GM12878 (cell line): ENCODE measurements around the gene ATP6V1G2. TPM values are rescaled to one million over a fixed set of nuclear protein-coding genes. Genes with fewer than 3 reads are reported as not detected.

Experiments
- ATAC-seq: fragments of 200-7000 bp; cut with Tn5 transposase; 3 replicates; pipeline ENCODE4 v1.9.1; 2020; ENCODE audit warnings: mild to moderate bottlenecking, moderate library complexity
- BruUV-seq: library from RNA; stranded (reverse); fragments of 400-500 nt; replicated peaks from 2 replicates; lab custom pipeline; 2021; lab: Mats Ljungman, UMichigan
- CTCF ChIA-PET: fragments of 300-600 bp; sonication (Branson Sonifier 250); formaldehyde crosslinking; extraction: SDS; loops from one replicate; lab custom pipeline; 2021; ENCODE audit warnings: inconsistent platforms; lab: Yijun Ruan, JAX
- POLR2A ChIA-PET: fragments of 350-600 bp; formaldehyde crosslinking; extraction: SDS; loops from one replicate; lab custom pipeline; 2021; ENCODE audit warnings: inconsistent platforms; lab: Charles Lee
- RAD21 ChIA-PET: fragments of 300-600 bp; sonication (Branson Sonifier 250); formaldehyde crosslinking; loops from one replicate; lab custom pipeline; 2023; ENCODE audit warnings: antibody characterized with exemption; ENCODE audit not compliant: unreplicated experiment; lab: Charles Lee
- SMC1A ChIA-PET: fragments of 300-600 bp; sonication (Branson Sonifier 250); formaldehyde crosslinking; loops from one replicate; lab custom pipeline; 2023; ENCODE audit not compliant: unreplicated experiment, uncharacterized antibody; lab: Charles Lee
- DNase-seq: peaks from one replicate; pipeline ENCODE4 v3.0.0-alpha.2; 2011; ENCODE audit warnings: low read depth, low spot score
- FAIRE-seq: peaks from 3 replicates; lab custom pipeline; 2011; peaks lifted over from hg19 to GRCh38; lab: Jason Lieb, UNC
- H2AFZ ChIP-seq: 2 replicates; pipeline ENCODE4 v1.6.0; 2011; ENCODE audit warnings: low read depth, low read length, control low read depth; ENCODE audit not compliant: control insufficient read depth
- H3K27ac ChIP-seq: 2 replicates; pipeline ENCODE4 v1.5.1; 2011; ENCODE audit warnings: control low read depth; ENCODE audit not compliant: control insufficient read depth, insufficient read depth
- H3K27me3 ChIP-seq, 2 experiments: replicated peaks in 1 of 2; 2 replicates each; pipeline versions ENCODE4 v1.6.0 to v1.6.1; 2011; ENCODE audit warnings: low read length in 1 of 2; ENCODE audit not compliant: control insufficient read depth in 2 of 2, insufficient read depth in 2 of 2
- H3K36me3 ChIP-seq, 2 experiments: 2 replicates each; pipeline ENCODE4 v1.5.1; 2011; ENCODE audit warnings: low read length in 1 of 2; ENCODE audit not compliant: control insufficient read depth in 2 of 2, insufficient read depth in 2 of 2
- H3K4me1 ChIP-seq: 2 replicates; pipeline ENCODE4 v1.6.1; 2011; ENCODE audit warnings: mild to moderate bottlenecking, low read length, moderate library complexity, mixed read lengths; ENCODE audit not compliant: control insufficient read depth, insufficient read depth
- H3K4me2 ChIP-seq: 2 replicates; pipeline ENCODE4 v1.6.0; 2011; ENCODE audit warnings: control low read depth; ENCODE audit not compliant: control insufficient read depth, insufficient read depth
- H3K4me3 ChIP-seq: fragments of 200-600 bp; sonication (generic); 2 replicates; pipeline ENCODE4 v1.5.1; 2016
- H3K79me2 ChIP-seq: 2 replicates; pipeline ENCODE4 v1.6.0; 2011; ENCODE audit warnings: low read length; ENCODE audit not compliant: control insufficient read depth, insufficient read depth
- H3K9ac ChIP-seq: 2 replicates; pipeline ENCODE4 v1.8.0; 2011; ENCODE audit warnings: low read length, control low read depth, mixed read lengths; ENCODE audit not compliant: control insufficient read depth, insufficient read depth
- H3K9me3 ChIP-seq: replicated peaks from 3 replicates; pipeline ENCODE4 v1.5.1; 2011; ENCODE audit warnings: mild to moderate bottlenecking, low read length; ENCODE audit not compliant: control insufficient read depth, insufficient read depth
- H4K20me1 ChIP-seq: 2 replicates; pipeline ENCODE4 v1.6.0; 2011; ENCODE audit not compliant: control insufficient read depth, insufficient read depth
- CHD2 ChIP-seq: IDR thresholded peaks from 2 replicates; pipeline ENCODE4 v1.6.1; 2011; ENCODE audit warnings: low read depth, low read length, improper control_type of control experiment, borderline replicate concordance
- E2F8 ChIP-seq: fragments of 450-650 bp; IDR thresholded peaks from 2 replicates; pipeline ENCODE4 v1.6.1; 2018; ENCODE audit warnings: mild to moderate bottlenecking, low read depth, moderate library complexity; ENCODE audit not compliant: partially characterized antibody
- FOS ChIP-seq: IDR thresholded peaks from 3 replicates; pipeline ENCODE4 v1.6.1; 2011; ENCODE audit warnings: borderline replicate concordance; ENCODE audit not compliant: insufficient read length; ENCODE audit errors: extremely low read depth
- JUNB ChIP-seq: IDR thresholded peaks from 2 replicates; pipeline ENCODE4 v1.6.1; 2016; ENCODE audit warnings: antibody characterized with exemption, mild to moderate bottlenecking
- MLLT1 ChIP-seq: fragments of 450-650 bp; IDR thresholded peaks from 2 replicates; pipeline ENCODE4 v1.6.1; 2016; ENCODE audit warnings: mild to moderate bottlenecking
- MTA3 ChIP-seq: IDR thresholded peaks from 2 replicates; pipeline ENCODE4 v1.6.1; 2012; ENCODE audit warnings: low read length, inconsistent platforms, borderline replicate concordance
- NFYA ChIP-seq: IDR thresholded peaks from 2 replicates; pipeline ENCODE4 v1.6.1; 2011; ENCODE audit warnings: low read depth, mild to moderate bottlenecking, low read length, improper control_type of control experiment, borderline replicate concordance
- PKNOX1 ChIP-seq: fragments of 450-650 bp; IDR thresholded peaks from 2 replicates; pipeline ENCODE4 v1.6.1; 2016; ENCODE audit warnings: mild to moderate bottlenecking
- SPI1 ChIP-seq: IDR thresholded peaks from 2 replicates; pipeline ENCODE4 v1.6.1; 2011; ENCODE audit warnings: low read depth, mild to moderate bottlenecking, low read length, moderate library complexity, borderline replicate concordance; ENCODE audit not compliant: insufficient read depth
- WGBS: methylation state at CpG from one replicate; pipeline ENCODE4 v1.1.6; 2016; ENCODE audit warnings: low lambda C conversion rate; ENCODE audit not compliant: insufficient replicate concordance, insufficient coverage; ENCODE audit errors: missing lambda C conversion rate; 5-methylcytosine and 5-hydroxymethylcytosine counted together
- in situ Hi-C: fragments of 300-500 bp; cut with MboI; formaldehyde crosslinking; loops from 9 replicates; pipeline ENCODE4 v1.14.3; 2018; ENCODE audit warnings: mixed read lengths
- intact Hi-C: fragments of 100-400 bp; cut with micrococcal nuclease; formaldehyde crosslinking; loops from one replicate; pipeline ENCODE4 v1.14.2; 2022; ENCODE audit not compliant: unreplicated experiment
- polyA plus RNA-seq, 11 experiments: library from polyadenylated mRNA; depleted of rRNA in 4 of 11; unstranded in 6 of 11; stranded (reverse) in 5 of 11; fragments of >200 nt; fragmentation: Nextera tagmentation in 4 of 11; fragmentation: Illumina TruSeq in 1 of 11; extraction: Ambion mirVana in 4 of 11; extraction: Trizol in 1 of 11; gene quantifications; 1 replicate in 1 of 11; 2 replicates in 10 of 11; pipeline versions ENCODE4 v1.2.1 to v1.2.3, GENCODE V29; 2011 to 2016; ENCODE audit warnings: inconsistent platforms in 2 of 11, missing spikeins in 2 of 11, low read depth in 1 of 11
- total RNA-seq, 4 experiments: library from RNA; depleted of rRNA in 3 of 4; stranded (reverse); fragments of >200 nt in 3 of 4; fragmentation: Illumina TruSeq in 1 of 4; extraction: Trizol in 1 of 4; gene quantifications; 2 replicates each; pipeline versions ENCODE4 v1.2.1 to v1.2.3, GENCODE V29; 2013 to 2021
- TF ChIP-seq, protein P1 (sequence below): fragments of 450-650 bp; formaldehyde crosslinking; IDR thresholded peaks from 2 replicates; pipeline ENCODE4 v1.4.0; 2020; ENCODE audit warnings: mild to moderate bottlenecking, moderate library complexity

Gene ATP6V1G2
- total and polyA plus RNA-seq, 10 of the 15 experiments (the other 5 are each of a cell fraction or from before 2014, with no cell fraction given): 0.45 to 8.9 (median 2.8) TPM

- Histone ChIP-seq H3K79me2 (no peaks in the 10 kb centered on the region), H3K4me3 (no peak overlapping the region), H3K4me1 (peaks cover 28% of the 10 kb centered on the region), H2AFZ (peak overlapping the region; percentile 91), H3K9ac (peak overlapping the region; percentile 38), H3K36me3 (no peaks in the 10 kb centered on the region), H3K27me3 (no peaks in the 10 kb centered on the region), H3K9me3 (no peaks in the 10 kb centered on the region), H3K27ac (peak overlapping the region; percentile 93), H4K20me1 (no peaks in the 10 kb centered on the region), H3K4me2 (peak overlapping the region; percentile 91)
- WGBS: 26% methylated on average over 7 of the region's 7 CpGs
- ChIA-PET RAD21 (interaction anchor here (1.0 to 12.5 kb wide), 6 partner anchors 11 to 98 kb away, joined by 3 to 668 read pairs (median 48); partner anchors contain the start of genes ATP6V1G2, DDX39B, LST1 and LTB), POLR2A (interaction anchor here (0.6 to 8.5 kb wide), 16 partner anchors 11 to 1246 kb away, joined by 3 to 282 read pairs (median 4); partner anchors contain the start of genes AIF1, BAG6, CLIC1 and LST1), CTCF (interaction anchor here (1.2 to 31.0 kb wide), 4 partner anchors 12 to 99 kb away, joined by 3 to 2098 read pairs (median 397); partner anchors contain the start of genes ATP6V1G2, DDX39B, LST1 and LTA), SMC1A (interaction anchor here (1.0 to 45.5 kb wide), 7 partner anchors 10 to 103 kb away, joined by 3 to 1989 read pairs (median 4); partner anchors contain the start of genes AIF1, ATP6V1G2, DDX39B and LST1)
- BruUV-seq: no TSS peak
- DNase-seq: no peak
- no peak for FAIRE-seq
- no peak for TF ChIP-seq E2F8
- TF ChIP-seq NFYA: no peak
- 0 out of 2 replicates have a peak, but pooled peaks have one; percentile 34 for TF ChIP-seq MTA3
- TF ChIP-seq JUNB: no peak
- TF ChIP-seq, protein P1, sequence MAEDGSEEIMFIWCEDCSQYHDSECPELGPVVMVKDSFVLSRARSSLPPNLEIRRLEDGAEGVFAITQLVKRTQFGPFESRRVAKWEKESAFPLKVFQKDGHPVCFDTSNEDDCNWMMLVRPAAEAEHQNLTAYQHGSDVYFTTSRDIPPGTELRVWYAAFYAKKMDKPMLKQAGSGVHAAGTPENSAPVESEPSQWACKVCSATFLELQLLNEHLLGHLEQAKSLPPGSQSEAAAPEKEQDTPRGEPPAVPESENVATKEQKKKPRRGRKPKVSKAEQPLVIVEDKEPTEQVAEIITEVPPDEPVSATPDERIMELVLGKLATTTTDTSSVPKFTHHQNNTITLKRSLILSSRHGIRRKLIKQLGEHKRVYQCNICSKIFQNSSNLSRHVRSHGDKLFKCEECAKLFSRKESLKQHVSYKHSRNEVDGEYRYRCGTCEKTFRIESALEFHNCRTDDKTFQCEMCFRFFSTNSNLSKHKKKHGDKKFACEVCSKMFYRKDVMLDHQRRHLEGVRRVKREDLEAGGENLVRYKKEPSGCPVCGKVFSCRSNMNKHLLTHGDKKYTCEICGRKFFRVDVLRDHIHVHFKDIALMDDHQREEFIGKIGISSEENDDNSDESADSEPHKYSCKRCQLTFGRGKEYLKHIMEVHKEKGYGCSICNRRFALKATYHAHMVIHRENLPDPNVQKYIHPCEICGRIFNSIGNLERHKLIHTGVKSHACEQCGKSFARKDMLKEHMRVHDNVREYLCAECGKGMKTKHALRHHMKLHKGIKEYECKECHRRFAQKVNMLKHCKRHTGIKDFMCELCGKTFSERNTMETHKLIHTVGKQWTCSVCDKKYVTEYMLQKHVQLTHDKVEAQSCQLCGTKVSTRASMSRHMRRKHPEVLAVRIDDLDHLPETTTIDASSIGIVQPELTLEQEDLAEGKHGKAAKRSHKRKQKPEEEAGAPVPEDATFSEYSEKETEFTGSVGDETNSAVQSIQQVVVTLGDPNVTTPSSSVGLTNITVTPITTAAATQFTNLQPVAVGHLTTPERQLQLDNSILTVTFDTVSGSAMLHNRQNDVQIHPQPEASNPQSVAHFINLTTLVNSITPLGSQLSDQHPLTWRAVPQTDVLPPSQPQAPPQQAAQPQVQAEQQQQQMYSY (CRISPR knock-in tag): no peak
- no peak for TF ChIP-seq CHD2
- no peak for TF ChIP-seq SPI1
- no peak for TF ChIP-seq FOS
- TF ChIP-seq MLLT1: 0 out of 2 replicates have a peak, but pooled peaks have one; percentile 5
- TF ChIP-seq PKNOX1: 0 out of 2 replicates have a peak, but pooled peaks have one; percentile 5
- ATAC-seq: peak; percentile 6
- intact Hi-C loops (loop anchor here (10.0 kb wide), 1 partner anchor 198 kb away; no protein-coding TSS in a partner anchor), in situ Hi-C loops (no loop called here)
These were observed 46.0 kb upstream of the ATP6V1G2 start for GRCh38 chr6:31592396-31592771.
